Activated CD4-positive, alpha-beta T cell treated with anti-CD3 and anti-CD28 coated beads, Interleukin-2, amount 10 ng/mL, durations not matched to agents 24 days and 14 days (primary cell): Measurements from ENCODE around the gene SLC35F5. TPM values are rescaled to one million over a fixed set of nuclear protein-coding genes. Genes with fewer than 3 reads are reported as not detected.
"Not testable (repeated sequence)": the region's sequence is repeated elsewhere in the genome, so short reads cannot be mapped to it uniquely, and the experiment has no call there.

Source experiments
- DNase-seq: peaks from one replicate; pipeline ENCODE4 v3.0.0; 2022
- H3K27ac Mint-ChIP-seq: one replicate; pipeline ENCODE4 v1.8.0; 2022; ENCODE audit warnings: mild to moderate bottlenecking, mixed read lengths
- H3K27me3 Mint-ChIP-seq: one replicate; pipeline ENCODE4 v1.8.0; 2022; ENCODE audit warnings: mixed read lengths
- H3K36me3 Mint-ChIP-seq: one replicate; pipeline ENCODE4 v1.8.0; 2022; ENCODE audit warnings: low read depth, mild to moderate bottlenecking, mixed read lengths
- H3K4me1 Mint-ChIP-seq: one replicate; pipeline ENCODE4 v1.8.0; 2021; ENCODE audit warnings: mixed read lengths
- H3K4me3 Mint-ChIP-seq: one replicate; pipeline ENCODE4 v1.8.0; 2022; ENCODE audit warnings: mild to moderate bottlenecking, moderate library complexity, mixed read lengths
- H3K9me3 Mint-ChIP-seq: one replicate; pipeline ENCODE4 v1.8.0; 2021; ENCODE audit warnings: mixed read lengths
- intact Hi-C: fragments of 100-400 bp; cut with micrococcal nuclease; formaldehyde crosslinking; loops from one replicate; pipeline ENCODE4 v1.15.1; 2023
- total RNA-seq: library from RNA; stranded (reverse); gene quantifications from 2 replicates; pipeline ENCODE4 v1.2.3, GENCODE V29; 2022

The SLC35F5 gene
- total RNA-seq, 1 donor from 2014 or later, result 24.1 TPM

DNA sequence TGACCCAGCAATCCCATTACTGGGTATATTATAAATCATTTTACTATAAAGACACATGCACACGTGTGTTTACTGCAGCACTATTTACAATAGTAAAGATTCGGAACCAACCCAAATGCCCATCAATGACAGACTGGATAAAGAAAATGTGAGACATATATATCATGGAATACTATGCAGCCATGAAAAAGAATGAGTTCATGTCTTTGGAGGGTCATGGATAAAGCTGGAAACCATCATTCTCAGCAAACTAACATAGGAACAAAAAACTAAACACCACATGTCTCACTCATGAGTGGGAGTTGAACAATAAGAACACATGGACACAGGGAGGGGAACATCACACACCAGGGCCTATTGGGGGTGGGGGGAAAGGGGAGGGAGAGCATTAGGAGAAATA is 58.2 kb downstream of the SLC35F5 start:
- H3K9me3 Mint-ChIP-seq, H3K27ac Mint-ChIP-seq, DNase-seq, H3K4me3 Mint-ChIP-seq, H3K36me3 Mint-ChIP-seq, H3K27me3 Mint-ChIP-seq, intact Hi-C loops: not testable (repeated sequence)
- peaks cover 40% of the 10 kb centered on the region for H3K4me1 Mint-ChIP-seq

GRCh38 chr2:113697516-113697915 is 58.9 kb downstream of the SLC35F5 start:
- Mint-ChIP-seq H3K27ac (no peak overlapping the region), H3K36me3 (peaks cover 7% of the 10 kb centered on the region), H3K9me3 (peaks cover 7% of the 10 kb centered on the region), H3K27me3 (peaks cover 2% of the 10 kb centered on the region), H3K4me1 (peaks cover 45% of the 10 kb centered on the region), H3K4me3 (no peak overlapping the region)
- intact Hi-C loops, result no loop called here
- DNase-seq, result no peak

- intact Hi-C loops, result loop anchor here (5.0 kb wide), 1 partner anchor 37 kb away; no protein-coding TSS in a partner anchor
- Mint-ChIP-seq H3K4me3 (peak overlapping the region; percentile 19), H3K9me3 (peaks cover 7% of the 10 kb centered on the region), H3K36me3 (peaks cover 7% of the 10 kb centered on the region), H3K27ac (peak overlapping the region; percentile 99), H3K27me3 (peaks cover 2% of the 10 kb centered on the region), H3K4me1 (peaks cover 43% of the 10 kb centered on the region)
- no peak for DNase-seq
Observed at GRCh38 chr2:113694438-113694837, 62.0 kb downstream of the SLC35F5 start.

DNA sequence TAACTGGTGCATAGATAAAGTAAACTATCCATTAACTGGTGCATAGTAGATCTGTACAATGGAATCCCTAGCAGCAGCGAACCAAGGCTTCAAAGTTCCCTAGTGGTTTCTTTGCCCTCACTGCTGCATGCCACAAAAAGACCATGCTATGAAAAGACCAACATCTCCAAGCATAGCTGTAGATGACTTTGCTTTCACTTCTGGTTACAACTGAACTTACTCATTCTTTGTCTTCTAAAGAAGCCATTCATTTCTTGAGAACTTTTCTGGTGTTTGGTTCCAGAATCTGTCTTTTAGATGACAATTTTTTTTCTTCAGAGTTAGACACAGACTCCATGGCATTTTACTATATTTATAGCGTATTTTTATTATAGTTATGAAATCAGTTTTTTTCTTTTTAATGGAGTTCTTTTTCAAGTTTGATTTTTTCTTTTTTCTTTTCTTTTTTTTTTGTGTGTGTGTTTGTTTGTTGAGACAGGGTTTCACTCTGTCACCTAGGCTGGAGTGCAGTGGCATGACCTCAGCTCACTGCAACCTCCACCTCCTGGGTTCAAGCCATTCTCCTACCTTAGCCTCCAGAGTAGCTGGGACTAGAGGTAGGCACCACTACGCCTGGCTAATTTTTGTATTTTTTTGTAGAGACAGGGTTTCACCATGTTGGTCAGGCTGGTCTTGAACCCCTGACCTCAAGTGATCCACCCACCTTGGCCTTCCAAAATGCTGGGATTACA is 63.6 kb downstream of the SLC35F5 start:
- intact Hi-C loops, result loop anchor here (1.0 to 5.0 kb wide), 3 partner anchors 36 to 197 kb away; partner anchors contain the start of gene ACTR3
- Mint-ChIP-seq H3K27ac (peak overlapping the region; percentile 99), H3K4me3 (peak overlapping the region; percentile 82), H3K9me3 (peaks cover 4% of the 10 kb centered on the region), H3K4me1 (peaks cover 36% of the 10 kb centered on the region), H3K27me3 (peaks cover 2% of the 10 kb centered on the region), H3K36me3 (peaks cover 7% of the 10 kb centered on the region)
- DNase-seq, result peak; percentile 83

- peaks cover 32% of the 10 kb centered on the region for H3K4me1 Mint-ChIP-seq
- H3K9me3 Mint-ChIP-seq, H3K27ac Mint-ChIP-seq, H3K36me3 Mint-ChIP-seq, H3K27me3 Mint-ChIP-seq, DNase-seq, H3K4me3 Mint-ChIP-seq: not testable (repeated sequence)
- intact Hi-C loops, result loop anchor here (5.0 kb wide), 1 partner anchor 34 kb away; no protein-coding TSS in a partner anchor
Observed at GRCh38 chr2:113690871-113691270, 65.6 kb downstream of the SLC35F5 start.

DNA sequence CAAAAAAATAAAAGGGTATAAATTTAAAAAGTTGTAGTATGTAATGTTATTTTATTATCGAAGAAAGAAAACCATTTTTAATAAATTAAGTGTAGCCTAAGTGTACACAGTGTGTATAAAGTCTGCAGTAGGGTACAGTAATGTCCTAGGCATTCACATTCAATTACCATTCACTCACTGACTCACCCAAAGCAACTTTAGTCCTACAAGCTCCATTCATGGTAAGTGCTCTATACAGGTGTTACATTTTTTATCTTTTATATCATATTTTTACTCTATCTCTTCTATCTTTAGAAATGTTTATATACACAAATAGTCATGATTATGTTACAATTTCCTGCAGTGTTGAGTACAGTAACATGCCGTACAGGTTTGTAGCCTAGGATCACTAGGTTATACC is 69.9 kb downstream of the SLC35F5 start:
- intact Hi-C loops, result no loop called here
- Mint-ChIP-seq H3K36me3 (no peaks in the 10 kb centered on the region), H3K9me3 (peaks cover 17% of the 10 kb centered on the region), H3K27ac (no peak overlapping the region), H3K27me3 (peaks cover 5% of the 10 kb centered on the region), H3K4me3 (no peak overlapping the region), H3K4me1 (peaks cover 6% of the 10 kb centered on the region)
- DNase-seq, result no peak

GRCh38 chr2:113685471-113685870 is 71.0 kb downstream of the SLC35F5 start:
- peaks cover 19% of the 10 kb centered on the region for H3K9me3 Mint-ChIP-seq
- H3K27ac Mint-ChIP-seq, result no peak overlapping the region
- H3K4me1 Mint-ChIP-seq, result peaks cover under 1% of the 10 kb centered on the region
- intact Hi-C loops, result no loop called here
- DNase-seq, result no peak
- H3K27me3 Mint-ChIP-seq, result peaks cover 5% of the 10 kb centered on the region
- H3K36me3 Mint-ChIP-seq, result no peaks in the 10 kb centered on the region
- no peak overlapping the region for H3K4me3 Mint-ChIP-seq

DNA sequence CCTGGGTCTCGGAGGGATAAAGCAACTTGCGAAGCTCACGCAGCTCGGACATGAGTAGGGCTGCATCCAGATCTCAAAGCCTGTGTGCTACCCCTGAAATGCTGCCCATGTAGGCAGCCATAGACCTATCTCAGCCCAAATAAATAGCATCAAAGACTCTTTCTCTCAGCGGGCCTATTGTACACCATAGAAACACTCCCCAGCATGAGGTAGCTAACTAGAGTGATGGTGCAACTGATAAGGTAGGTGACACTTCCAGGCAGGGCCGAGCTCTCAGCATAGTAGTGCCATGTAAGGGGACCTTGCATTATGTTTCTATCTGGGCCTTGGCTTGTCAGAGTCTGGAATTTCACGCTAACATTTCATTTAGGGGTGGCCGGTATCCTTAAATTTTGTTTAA is 77.0 kb downstream of the SLC35F5 start:
- Mint-ChIP-seq H3K36me3 (no peaks in the 10 kb centered on the region), H3K27me3 (peaks cover 18% of the 10 kb centered on the region)
- no peak for DNase-seq

GRCh38 chr2:113677330-113677729 is 79.1 kb downstream of the SLC35F5 start:
- no peaks in the 10 kb centered on the region for H3K36me3 Mint-ChIP-seq
- H3K9me3 Mint-ChIP-seq, result peaks cover 10% of the 10 kb centered on the region
- intact Hi-C loops, result no loop called here
- H3K27me3 Mint-ChIP-seq, result peaks cover 15% of the 10 kb centered on the region
- H3K27ac Mint-ChIP-seq, result no peak overlapping the region
- no peak overlapping the region for H3K4me3 Mint-ChIP-seq
- no peaks in the 10 kb centered on the region for H3K4me1 Mint-ChIP-seq
- no peak for DNase-seq

More for the DNA sequence above, 77.0 kb downstream of the SLC35F5 start:
- intact Hi-C loops, result no loop called here
- H3K27ac Mint-ChIP-seq, result no peak overlapping the region
- H3K4me3 Mint-ChIP-seq, result no peak overlapping the region
- no peaks in the 10 kb centered on the region for H3K4me1 Mint-ChIP-seq
- peaks cover 19% of the 10 kb centered on the region for H3K9me3 Mint-ChIP-seq

GRCh38 chr2:113676623-113677266 is 79.7 kb downstream of the SLC35F5 start:
- Mint-ChIP-seq H3K4me3 (no peak overlapping the region), H3K36me3 (no peaks in the 10 kb centered on the region), H3K9me3 (peaks cover 4% of the 10 kb centered on the region), H3K27ac (no peak overlapping the region), H3K27me3 (peaks cover 14% of the 10 kb centered on the region), H3K4me1 (no peaks in the 10 kb centered on the region)
- no peak for DNase-seq
- intact Hi-C loops, result no loop called here

- Mint-ChIP-seq H3K36me3 (no peaks in the 10 kb centered on the region), H3K9me3 (no peaks in the 10 kb centered on the region), H3K27ac (peak overlapping the region; percentile 20), H3K27me3 (peaks cover 15% of the 10 kb centered on the region), H3K4me3 (no peak overlapping the region), H3K4me1 (no peaks in the 10 kb centered on the region)
- no peak for DNase-seq
- intact Hi-C loops, result no loop called here
Observed at GRCh38 chr2:113675875-113676274, 80.6 kb downstream of the SLC35F5 start.

GRCh38 chr2:113672326-113672932 is 84.0 kb downstream of the SLC35F5 start:
- H3K27me3 Mint-ChIP-seq, result peaks cover 10% of the 10 kb centered on the region
- no peaks in the 10 kb centered on the region for H3K4me1 Mint-ChIP-seq
- no peaks in the 10 kb centered on the region for H3K9me3 Mint-ChIP-seq
- intact Hi-C loops, result no loop called here
- no peak overlapping the region for H3K27ac Mint-ChIP-seq
- no peak overlapping the region for H3K4me3 Mint-ChIP-seq
- DNase-seq, result no peak
- no peaks in the 10 kb centered on the region for H3K36me3 Mint-ChIP-seq

- intact Hi-C loops, H3K27ac Mint-ChIP-seq, H3K36me3 Mint-ChIP-seq, H3K4me1 Mint-ChIP-seq, H3K27me3 Mint-ChIP-seq, H3K9me3 Mint-ChIP-seq, H3K4me3 Mint-ChIP-seq, DNase-seq: not testable (repeated sequence)
Observed at GRCh38 chr2:113669013-113669412, 87.4 kb downstream of the SLC35F5 start.
